Fibroblast of lung (primary cell): ENCODE measurements around the gene KASH5.

Source experiments
- CTCF ChIP-seq, 2 donors: IDR thresholded peaks in 1 of 2; conservative IDR thresholded peaks in 1 of 2; 1 replicate in 1 of 2; 2 replicates in 1 of 2; pipeline ENCODE4 v1.5.1; 2011 to 2012; ENCODE audit warnings: low read length in 2 of 2, control low read depth in 1 of 2, inconsistent platforms in 1 of 2, low read depth in 1 of 2, mild to moderate bottlenecking in 1 of 2
- EZH2 ChIP-seq: IDR thresholded peaks from 2 replicates; pipeline ENCODE4 v1.5.1; 2012; ENCODE audit warnings: low read length, control low read depth, mild to moderate bottlenecking; ENCODE audit errors: missing control alignments

DNA sequence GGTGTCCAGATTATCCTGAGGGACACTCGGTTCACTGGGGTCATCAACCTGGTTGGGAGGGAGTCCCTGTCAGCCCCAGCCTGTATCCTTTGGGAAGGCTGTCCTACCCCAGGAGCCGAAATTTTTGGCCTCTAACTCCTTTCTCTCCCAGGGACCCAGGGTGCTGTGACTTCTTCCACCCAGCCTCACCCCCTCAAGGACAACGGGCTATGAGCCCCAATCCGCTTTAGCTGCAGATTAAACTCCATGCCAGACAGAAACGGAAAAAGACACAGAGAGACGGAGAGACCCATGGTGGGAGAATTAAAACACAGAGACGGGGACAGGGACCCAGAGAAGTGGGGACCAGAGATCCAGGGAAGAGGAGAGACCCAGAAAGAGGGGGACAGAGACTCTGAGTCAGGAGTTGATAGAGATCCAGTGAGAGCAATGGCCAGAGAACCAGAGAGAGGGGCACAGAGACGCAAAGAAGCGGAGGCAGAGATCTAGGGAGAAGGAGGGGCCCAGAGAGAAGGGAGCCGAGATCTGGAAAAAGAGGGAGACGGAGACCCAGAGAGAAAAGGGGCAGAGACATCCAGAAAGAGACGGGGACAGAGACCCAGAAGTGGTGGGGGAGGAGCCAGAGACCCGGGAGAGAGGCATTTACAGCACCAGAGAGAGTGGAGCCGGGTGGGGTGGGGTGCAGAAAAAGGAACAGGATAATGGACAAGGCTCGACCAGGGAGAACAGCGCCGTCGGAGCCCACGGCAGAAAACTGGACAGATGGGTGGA, 52.6 kb downstream of the KASH5 start:
- TF ChIP-seq CTCF (conservative IDR thresholded peaks at IDR 0.05 in 1 of 2, IDR thresholded peaks at IDR 0.05 in 1 of 2; ENCODE audit: low read depth in 1 of 2, low read length in 2 of 2) (no peak), EZH2 (peak; percentile 96)
